DOHH2 (cell line): ENCODE results near the gene LSAMP.
"Not testable (repeated sequence)": the region's sequence is repeated elsewhere in the genome, so short reads cannot be mapped to it uniquely, and the experiment has no call there.

Experiments used
- H3F3A ChIP-seq: fragments of 200-600 bp; sonication (generic), shearing (Covaris generic); 2 replicates; pipeline ENCODE4 v1.6.0; 2016; ENCODE audit warnings: antibody characterized with exemption, mild to moderate bottlenecking; ENCODE audit not compliant: control insufficient read depth, insufficient read depth
- H3K27ac ChIP-seq: fragments of 200-600 bp; sonication (generic); 2 replicates; pipeline ENCODE4 v1.5.1; 2014; ENCODE audit warnings: low read depth, mild to moderate bottlenecking, low read length, moderate library complexity
- H3K27me3 ChIP-seq: fragments of 200-600 bp; sonication (generic); 2 replicates; pipeline ENCODE4 v1.6.1; 2014; ENCODE audit warnings: mild to moderate bottlenecking, low read length, mixed read lengths; ENCODE audit not compliant: control insufficient read depth
- H3K36me3 ChIP-seq: fragments of 200-600 bp; sonication (generic); 2 replicates; pipeline ENCODE4 v1.6.1; 2014; ENCODE audit warnings: mild to moderate bottlenecking, low read length, moderate library complexity, mixed read lengths; ENCODE audit not compliant: control insufficient read depth
- H3K4me1 ChIP-seq: fragments of 200-600 bp; sonication (generic); 2 replicates; pipeline ENCODE4 v1.6.1; 2014; ENCODE audit warnings: mild to moderate bottlenecking, low read length, mixed read lengths; ENCODE audit not compliant: control insufficient read depth
- H3K4me2 ChIP-seq: fragments of 200-600 bp; sonication (generic); 2 replicates; pipeline ENCODE4 v1.6.0; 2014; ENCODE audit warnings: mild to moderate bottlenecking, low read length, moderate library complexity
- H3K4me3 ChIP-seq: fragments of 200-600 bp; sonication (generic); 2 replicates; pipeline ENCODE4 v1.5.1; 2014; ENCODE audit warnings: mild to moderate bottlenecking, low read length, mixed read lengths
- H3K79me2 ChIP-seq: fragments of 200-600 bp; sonication (generic); 2 replicates; pipeline ENCODE4 v1.6.1; 2014; ENCODE audit warnings: mild to moderate bottlenecking, low read length, mixed read lengths; ENCODE audit not compliant: control insufficient read depth
- H3K9me2 ChIP-seq: fragments of 200-600 bp; sonication (generic); replicated peaks from 2 replicates; pipeline ENCODE4 v1.6.1; 2014; ENCODE audit warnings: mild to moderate bottlenecking, low read length, mixed read lengths; ENCODE audit not compliant: control insufficient read depth
- H3K9me3 ChIP-seq: fragments of 200-600 bp; sonication (generic); 2 replicates; pipeline ENCODE4 v1.6.1; 2014; ENCODE audit warnings: antibody characterized with exemption, low read length, mixed read lengths; ENCODE audit not compliant: control insufficient read depth, insufficient read depth
- H4K20me1 ChIP-seq: fragments of 200-600 bp; sonication (generic); 2 replicates; pipeline ENCODE4 v1.6.0; 2014; ENCODE audit warnings: low read depth, mild to moderate bottlenecking, antibody characterized with exemption, low read length, moderate library complexity; ENCODE audit not compliant: control insufficient read depth, insufficient read depth
- EZH2phosphoT487 ChIP-seq: fragments of 200-600 bp; sonication (generic); IDR thresholded peaks from 2 replicates; pipeline ENCODE4 v1.6.1; 2017; ENCODE audit warnings: borderline replicate concordance, mild to moderate bottlenecking, antibody characterized with exemption, low read length, moderate library complexity, mixed read lengths
- TF ChIP-seq, protein P1 (sequence below): fragments of 200-600 bp; sonication (generic); IDR thresholded peaks from one replicate; pipeline ENCODE4 v1.5.1; 2014; ENCODE audit warnings: antibody characterized with exemption, mild to moderate bottlenecking, low read depth, low read length; ENCODE audit not compliant: poor library complexity, severe bottlenecking

The LSAMP gene

DNA sequence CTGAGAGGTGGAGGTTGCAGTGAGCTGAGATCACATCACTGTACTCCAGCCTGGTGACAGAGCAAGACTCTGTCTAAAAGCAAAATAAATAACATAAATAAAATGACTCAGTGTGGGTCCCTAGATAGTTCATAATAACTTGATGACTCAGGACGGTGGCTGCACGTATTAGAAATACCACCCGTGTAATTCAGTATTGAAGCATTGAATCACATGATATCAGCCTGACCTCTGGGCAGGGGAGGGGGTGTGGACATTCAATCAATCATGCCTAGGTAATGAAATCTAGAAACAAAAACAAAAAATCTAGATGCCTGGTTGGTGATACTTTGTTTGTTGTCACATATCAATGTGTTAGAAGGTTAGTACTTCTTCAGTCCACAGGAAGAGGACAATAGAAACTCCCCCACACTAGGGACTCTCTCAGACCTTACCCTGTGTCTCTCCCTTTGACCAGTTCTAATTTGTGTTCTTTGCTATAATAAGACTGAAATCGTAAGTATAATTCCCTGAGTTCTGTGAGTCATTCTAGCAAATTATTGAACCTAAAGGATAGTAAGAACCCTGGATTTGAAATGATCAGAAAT is 644.7 kb downstream of the LSAMP start:
- Histone ChIP-seq H3K79me2 (no peaks in the 10 kb centered on the region), H3K27me3 (peaks cover 8% of the 10 kb centered on the region), H4K20me1 (no peaks in the 10 kb centered on the region), H3K4me2 (no peak overlapping the region), H3K4me3 (no peak overlapping the region), H3K9me2 (no peaks in the 10 kb centered on the region), H3K36me3 (no peaks in the 10 kb centered on the region), H3K9me3 (no peaks in the 10 kb centered on the region), H3F3A (no peaks in the 10 kb centered on the region), H3K4me1 (no peaks in the 10 kb centered on the region), H3K27ac (no peak overlapping the region)
- TF ChIP-seq, protein P1, sequence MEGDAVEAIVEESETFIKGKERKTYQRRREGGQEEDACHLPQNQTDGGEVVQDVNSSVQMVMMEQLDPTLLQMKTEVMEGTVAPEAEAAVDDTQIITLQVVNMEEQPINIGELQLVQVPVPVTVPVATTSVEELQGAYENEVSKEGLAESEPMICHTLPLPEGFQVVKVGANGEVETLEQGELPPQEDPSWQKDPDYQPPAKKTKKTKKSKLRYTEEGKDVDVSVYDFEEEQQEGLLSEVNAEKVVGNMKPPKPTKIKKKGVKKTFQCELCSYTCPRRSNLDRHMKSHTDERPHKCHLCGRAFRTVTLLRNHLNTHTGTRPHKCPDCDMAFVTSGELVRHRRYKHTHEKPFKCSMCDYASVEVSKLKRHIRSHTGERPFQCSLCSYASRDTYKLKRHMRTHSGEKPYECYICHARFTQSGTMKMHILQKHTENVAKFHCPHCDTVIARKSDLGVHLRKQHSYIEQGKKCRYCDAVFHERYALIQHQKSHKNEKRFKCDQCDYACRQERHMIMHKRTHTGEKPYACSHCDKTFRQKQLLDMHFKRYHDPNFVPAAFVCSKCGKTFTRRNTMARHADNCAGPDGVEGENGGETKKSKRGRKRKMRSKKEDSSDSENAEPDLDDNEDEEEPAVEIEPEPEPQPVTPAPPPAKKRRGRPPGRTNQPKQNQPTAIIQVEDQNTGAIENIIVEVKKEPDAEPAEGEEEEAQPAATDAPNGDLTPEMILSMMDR, result no peak
- TF ChIP-seq EZH2phosphoT487, result no peak

- not testable (repeated sequence) for H3K27ac ChIP-seq, H3K9me3 ChIP-seq, H3K4me1 ChIP-seq, H3K36me3 ChIP-seq, H3K27me3 ChIP-seq, H3K4me2 ChIP-seq, H3K79me2 ChIP-seq, H3K9me2 ChIP-seq, H3F3A ChIP-seq, H4K20me1 ChIP-seq, H3K4me3 ChIP-seq
Measured at GRCh38 chr3:115800065-115800464, 645.2 kb downstream of the LSAMP start.

DNA sequence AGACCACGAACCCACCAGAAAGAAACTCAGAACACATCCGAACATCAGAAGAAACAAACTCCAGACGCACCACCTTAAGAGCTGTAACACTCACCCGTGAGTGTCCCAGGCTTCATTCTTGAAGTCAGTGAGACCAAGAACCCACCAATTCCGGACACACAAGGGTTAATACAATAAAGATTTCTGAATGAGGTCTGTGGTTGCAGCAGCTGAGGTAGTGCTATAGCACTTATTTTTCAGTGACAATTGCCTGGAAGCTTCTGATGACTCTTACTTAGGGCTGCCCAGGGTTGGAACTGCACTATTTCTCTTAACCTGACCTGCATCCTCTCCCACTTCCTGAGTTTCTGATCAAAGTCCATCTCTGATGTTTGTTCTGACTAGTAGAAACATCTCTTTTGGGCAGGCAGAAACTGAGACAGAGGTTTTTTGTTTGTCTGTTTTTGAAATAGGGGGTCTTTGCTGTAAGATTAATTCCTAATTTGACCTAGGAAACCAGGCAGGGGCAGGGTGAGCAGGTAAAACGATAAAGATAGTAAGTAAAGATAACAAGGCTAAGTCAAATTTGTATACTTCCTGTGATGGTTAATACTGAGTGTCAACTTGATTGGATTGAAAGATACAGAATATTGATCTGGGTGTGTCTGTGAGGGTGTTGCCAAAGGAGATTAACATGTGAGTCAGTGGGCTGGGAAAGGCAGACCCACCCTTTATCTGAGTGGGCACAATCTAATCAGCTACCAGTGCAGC is 652.9 kb downstream of the LSAMP start:
- no peaks in the 10 kb centered on the region for H3F3A ChIP-seq
- H4K20me1 ChIP-seq, result no peaks in the 10 kb centered on the region
- no peaks in the 10 kb centered on the region for H3K36me3 ChIP-seq
- no peak overlapping the region for H3K4me2 ChIP-seq
- TF ChIP-seq EZH2phosphoT487, result no peak
- TF ChIP-seq, protein P1, result no peak
- H3K4me3 ChIP-seq, result no peak overlapping the region
- H3K9me2 ChIP-seq, result no peaks in the 10 kb centered on the region
- no peaks in the 10 kb centered on the region for H3K9me3 ChIP-seq
- no peaks in the 10 kb centered on the region for H3K79me2 ChIP-seq
- no peaks in the 10 kb centered on the region for H3K4me1 ChIP-seq
- no peak overlapping the region for H3K27ac ChIP-seq
- no peaks in the 10 kb centered on the region for H3K27me3 ChIP-seq

- not testable (repeated sequence) for H3K27me3 ChIP-seq, H3K36me3 ChIP-seq, H3K9me3 ChIP-seq, H3K4me2 ChIP-seq, H3K4me1 ChIP-seq, H4K20me1 ChIP-seq, H3K79me2 ChIP-seq, H3K4me3 ChIP-seq, H3F3A ChIP-seq, H3K27ac ChIP-seq, H3K9me2 ChIP-seq
Measured at GRCh38 chr3:115791271-115792153, 653.8 kb downstream of the LSAMP start.
